ENCODE data around the gene PHYH.

- TF ChIP-seq, protein P1, sequence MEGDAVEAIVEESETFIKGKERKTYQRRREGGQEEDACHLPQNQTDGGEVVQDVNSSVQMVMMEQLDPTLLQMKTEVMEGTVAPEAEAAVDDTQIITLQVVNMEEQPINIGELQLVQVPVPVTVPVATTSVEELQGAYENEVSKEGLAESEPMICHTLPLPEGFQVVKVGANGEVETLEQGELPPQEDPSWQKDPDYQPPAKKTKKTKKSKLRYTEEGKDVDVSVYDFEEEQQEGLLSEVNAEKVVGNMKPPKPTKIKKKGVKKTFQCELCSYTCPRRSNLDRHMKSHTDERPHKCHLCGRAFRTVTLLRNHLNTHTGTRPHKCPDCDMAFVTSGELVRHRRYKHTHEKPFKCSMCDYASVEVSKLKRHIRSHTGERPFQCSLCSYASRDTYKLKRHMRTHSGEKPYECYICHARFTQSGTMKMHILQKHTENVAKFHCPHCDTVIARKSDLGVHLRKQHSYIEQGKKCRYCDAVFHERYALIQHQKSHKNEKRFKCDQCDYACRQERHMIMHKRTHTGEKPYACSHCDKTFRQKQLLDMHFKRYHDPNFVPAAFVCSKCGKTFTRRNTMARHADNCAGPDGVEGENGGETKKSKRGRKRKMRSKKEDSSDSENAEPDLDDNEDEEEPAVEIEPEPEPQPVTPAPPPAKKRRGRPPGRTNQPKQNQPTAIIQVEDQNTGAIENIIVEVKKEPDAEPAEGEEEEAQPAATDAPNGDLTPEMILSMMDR (IDR thresholded peaks at IDR 0.05): no peak
- no peak for TF ChIP-seq POLR2A (IDR thresholded peaks at IDR 0.05)
Measured at GRCh38 chr10:13241613-13242012, 58.3 kb downstream of the PHYH start.

All from heart left ventricle (tissue), 13 donors.